AG10803 (cell line): ENCODE measurements around the gene DAZAP2.

Experiments used
- DNase-seq: peaks from one replicate; pipeline ENCODE4 v3.0.0; 2010; ENCODE audit warnings: low read depth
- H3K4me3 ChIP-seq: 2 replicates; pipeline ENCODE4 v1.5.1; 2011; ENCODE audit warnings: mild to moderate bottlenecking, low read length, control low read depth
- TF ChIP-seq, protein P1 (sequence below): conservative IDR thresholded peaks from 2 replicates; pipeline ENCODE4 v1.5.1; 2011; ENCODE audit warnings: mild to moderate bottlenecking, low read length, control low read depth, inconsistent platforms

Gene DAZAP2

DNA sequence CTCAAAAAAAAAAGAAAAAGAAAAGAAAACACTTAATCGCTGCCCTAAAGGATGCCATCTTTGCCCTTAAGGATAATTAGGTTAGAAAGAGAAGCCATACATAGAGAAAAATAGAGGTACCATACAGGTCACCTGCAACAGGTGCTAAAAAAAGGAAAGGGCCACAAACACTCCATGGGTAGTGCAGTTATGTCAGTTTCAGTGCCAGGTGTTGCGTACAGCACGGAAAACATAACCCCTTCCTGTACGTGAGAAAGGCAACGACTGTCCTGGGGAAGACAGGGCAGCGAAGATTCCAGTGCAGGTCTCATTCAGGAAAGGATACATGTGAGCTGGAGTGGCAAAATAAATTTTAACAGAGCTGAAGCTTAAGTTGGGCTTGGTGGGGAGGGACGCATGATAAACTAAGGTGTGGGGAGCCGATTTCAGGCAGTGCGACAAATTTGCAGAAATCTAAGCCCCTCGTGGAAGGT, 553 bp upstream of the DAZAP2 start:
- H3K4me3 ChIP-seq: peak overlapping the region; percentile 100
- TF ChIP-seq, protein P1, sequence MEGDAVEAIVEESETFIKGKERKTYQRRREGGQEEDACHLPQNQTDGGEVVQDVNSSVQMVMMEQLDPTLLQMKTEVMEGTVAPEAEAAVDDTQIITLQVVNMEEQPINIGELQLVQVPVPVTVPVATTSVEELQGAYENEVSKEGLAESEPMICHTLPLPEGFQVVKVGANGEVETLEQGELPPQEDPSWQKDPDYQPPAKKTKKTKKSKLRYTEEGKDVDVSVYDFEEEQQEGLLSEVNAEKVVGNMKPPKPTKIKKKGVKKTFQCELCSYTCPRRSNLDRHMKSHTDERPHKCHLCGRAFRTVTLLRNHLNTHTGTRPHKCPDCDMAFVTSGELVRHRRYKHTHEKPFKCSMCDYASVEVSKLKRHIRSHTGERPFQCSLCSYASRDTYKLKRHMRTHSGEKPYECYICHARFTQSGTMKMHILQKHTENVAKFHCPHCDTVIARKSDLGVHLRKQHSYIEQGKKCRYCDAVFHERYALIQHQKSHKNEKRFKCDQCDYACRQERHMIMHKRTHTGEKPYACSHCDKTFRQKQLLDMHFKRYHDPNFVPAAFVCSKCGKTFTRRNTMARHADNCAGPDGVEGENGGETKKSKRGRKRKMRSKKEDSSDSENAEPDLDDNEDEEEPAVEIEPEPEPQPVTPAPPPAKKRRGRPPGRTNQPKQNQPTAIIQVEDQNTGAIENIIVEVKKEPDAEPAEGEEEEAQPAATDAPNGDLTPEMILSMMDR: no peak
- no peak for DNase-seq

DNA sequence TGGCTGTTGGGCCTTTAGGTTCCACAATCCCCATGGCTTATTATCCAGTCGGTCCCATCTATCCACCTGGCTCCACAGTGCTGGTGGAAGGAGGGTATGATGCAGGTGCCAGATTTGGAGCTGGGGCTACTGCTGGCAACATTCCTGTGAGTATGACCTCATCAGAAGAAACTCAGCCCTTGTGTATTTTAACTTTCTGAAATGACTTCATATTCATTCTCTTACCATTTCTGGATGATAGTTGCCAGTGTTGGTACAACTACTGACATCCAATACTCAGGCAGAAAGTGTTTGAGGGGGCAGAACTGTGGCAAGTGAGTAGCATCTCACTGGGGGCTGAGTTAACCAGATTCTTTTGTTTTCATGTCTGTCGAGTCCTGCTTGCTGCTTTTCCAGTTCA, 2.3 kb downstream of the DAZAP2 start:
- no peak overlapping the region for H3K4me3 ChIP-seq
- TF ChIP-seq, protein P1: no peak
- DNase-seq: no peak

DNA sequence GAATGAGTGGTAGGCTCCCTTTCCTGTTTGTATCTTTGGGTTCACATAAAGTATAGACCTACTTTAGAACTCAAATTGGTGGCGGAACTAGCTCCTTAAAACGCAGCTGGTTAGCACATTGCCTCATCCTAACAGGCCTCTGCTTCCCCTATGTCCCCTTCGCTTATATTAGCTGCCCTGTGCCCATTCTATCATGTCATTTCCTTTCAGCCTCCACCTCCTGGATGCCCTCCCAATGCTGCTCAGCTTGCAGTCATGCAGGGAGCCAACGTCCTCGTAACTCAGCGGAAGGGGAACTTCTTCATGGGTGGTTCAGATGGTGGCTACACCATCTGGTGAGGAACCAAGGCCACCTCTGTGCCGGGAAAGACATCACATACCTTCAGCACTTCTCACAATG, 3.5 kb downstream of the DAZAP2 start:
- H3K4me3 ChIP-seq: no peak overlapping the region
- DNase-seq: no peak
- TF ChIP-seq, protein P1: no peak

DNA sequence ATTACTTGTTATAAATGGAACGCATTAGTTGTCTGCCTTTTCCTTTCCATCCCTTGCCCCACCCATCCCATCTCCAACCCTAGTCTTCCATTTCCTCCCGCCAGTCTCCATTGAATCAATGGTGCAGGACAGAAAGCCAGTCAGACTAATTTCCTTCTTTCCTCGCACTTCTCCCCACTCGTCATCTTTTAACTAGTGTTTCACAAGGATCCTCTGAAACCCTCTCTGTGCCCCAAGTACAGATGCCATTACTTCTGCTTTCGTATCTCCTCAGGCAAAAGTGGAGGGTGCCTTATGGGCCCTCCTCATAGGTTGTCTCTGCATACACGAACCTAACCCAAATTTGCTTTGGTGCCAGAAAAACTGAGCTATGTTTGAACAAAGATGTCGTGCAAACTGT, 4.2 kb downstream of the DAZAP2 start:
- TF ChIP-seq, protein P1: no peak
- H3K4me3 ChIP-seq: no peak overlapping the region
- DNase-seq: no peak

DNA sequence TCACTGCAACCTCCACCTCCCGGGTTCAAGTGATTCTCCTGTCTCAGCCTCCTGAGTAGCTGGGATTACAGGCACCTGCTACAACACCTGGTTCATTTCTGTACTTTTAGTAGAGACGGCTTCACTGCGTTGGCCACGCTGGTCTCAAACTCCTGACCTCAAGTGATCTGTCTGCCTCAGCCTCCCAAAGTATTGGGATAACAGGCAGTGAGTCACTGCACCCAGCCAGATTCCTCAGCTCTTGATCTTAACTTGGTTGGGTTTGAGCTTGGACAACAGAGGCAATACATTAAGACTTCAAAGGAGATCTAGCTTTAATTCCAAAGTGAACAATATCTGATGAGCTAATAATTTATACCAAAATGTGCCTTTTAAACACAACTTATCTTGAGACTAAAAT, 5.6 kb downstream of the DAZAP2 start:
- peak; percentile 19 for DNase-seq
- TF ChIP-seq, protein P1: no peak
- H3K4me3 ChIP-seq: no peak overlapping the region

DNA sequence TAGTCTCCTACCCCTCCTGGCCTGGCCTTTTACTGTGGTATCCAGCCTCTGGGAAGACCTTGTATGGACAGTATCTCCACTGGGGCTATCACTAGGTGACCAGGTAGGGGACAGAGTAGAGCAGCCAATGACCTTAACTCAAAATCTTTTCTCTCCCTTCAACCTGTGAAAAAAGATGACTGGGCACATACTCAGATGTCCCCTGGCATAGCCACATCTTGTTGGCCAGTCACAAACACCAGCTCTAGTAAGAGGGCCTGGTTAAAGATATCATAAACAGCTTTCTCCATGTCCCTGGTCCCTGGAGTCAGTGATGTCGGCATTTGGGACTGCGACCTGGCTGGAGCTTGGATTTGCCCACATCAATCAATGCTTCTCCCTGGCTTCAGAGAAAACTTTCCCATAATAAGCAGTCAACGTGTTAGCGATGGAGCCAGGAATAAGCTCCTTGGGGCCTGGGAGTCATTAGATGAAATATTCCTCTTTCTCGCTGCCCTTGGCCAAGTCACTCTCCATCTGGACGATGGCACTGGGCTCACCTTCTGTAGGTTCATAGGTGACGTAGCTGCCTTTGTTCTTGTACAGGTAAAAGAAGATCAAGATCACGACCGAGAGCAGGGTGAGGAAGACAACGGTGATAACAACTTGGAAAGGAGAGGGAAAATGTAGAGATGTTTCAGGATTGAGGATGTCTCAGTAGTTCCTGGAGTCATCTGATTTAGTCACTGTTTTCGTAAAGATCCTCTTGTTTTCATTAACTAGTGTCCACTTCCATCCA, 7.0 kb downstream of the DAZAP2 start:
- TF ChIP-seq, protein P1: no peak
- no peak overlapping the region for H3K4me3 ChIP-seq
- no peak for DNase-seq

DNA sequence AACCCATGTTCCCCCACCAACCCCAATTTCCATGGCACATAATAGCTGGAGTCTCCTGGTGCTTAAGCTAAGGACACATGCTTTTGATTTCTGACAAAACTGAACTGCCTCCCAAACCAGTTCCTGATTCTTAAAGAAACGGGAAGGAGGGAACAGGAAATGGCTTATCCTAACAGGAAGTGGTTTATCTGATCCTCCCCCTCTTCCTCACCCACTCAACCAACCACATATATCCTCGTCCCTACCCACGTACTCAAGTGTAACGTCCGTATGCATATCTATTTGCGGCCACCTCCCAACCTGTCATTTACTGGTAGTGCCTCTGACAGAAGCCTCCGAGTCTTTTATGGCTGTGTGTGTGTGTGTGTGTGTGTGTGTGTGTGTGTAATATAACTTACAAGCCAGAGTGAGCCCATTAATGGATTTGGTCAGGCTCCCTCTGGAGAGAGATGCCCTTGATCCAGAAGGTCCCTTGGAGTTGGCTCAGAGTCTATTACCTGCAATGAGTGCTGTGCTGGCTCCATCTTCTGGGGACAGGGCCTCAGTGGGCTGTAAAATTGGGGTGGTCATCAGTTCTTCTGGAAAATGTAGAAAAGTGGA, 7.7 kb downstream of the DAZAP2 start:
- H3K4me3 ChIP-seq: no peak overlapping the region
- TF ChIP-seq, protein P1: no peak
- peak; percentile 60 for DNase-seq
